DMS53 treated with DMSO at 0.1 percent for 48 hours (cell line): ENCODE data around the gene DEPDC1.
"Not testable (repeated sequence)": the region's sequence is repeated elsewhere in the genome, so short reads cannot be mapped to it uniquely, and the experiment has no call there.

Experiments
- DNase-seq: peaks from one replicate; lab custom pipeline; 2025; ENCODE audit not compliant: unreplicated experiment; lab: John Stamatoyannopoulos, UW

DEPDC1 gene

GRCh38 chr1:68476626-68477025, 20.3 kb downstream of the DEPDC1 start:
- not testable (repeated sequence) for DNase-seq

DNA sequence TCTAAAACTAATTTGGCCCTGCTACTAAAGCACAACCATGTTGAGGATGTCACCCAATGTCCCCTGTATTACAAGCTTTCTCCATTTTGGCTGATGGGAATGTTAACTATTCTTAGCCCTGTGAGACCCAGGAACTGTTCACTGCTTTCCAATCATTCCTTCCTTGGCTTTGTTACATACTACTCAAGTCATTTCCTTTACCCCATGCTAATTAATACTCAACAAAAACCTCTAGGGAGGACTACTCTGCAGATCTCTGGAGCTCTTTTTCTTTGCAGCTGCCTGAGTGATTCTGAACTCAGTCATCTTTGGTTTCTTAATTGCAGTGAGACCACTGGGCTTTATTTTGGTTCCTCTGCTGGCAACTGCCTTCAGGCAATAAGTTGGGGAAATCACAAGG, 23.8 kb downstream of the DEPDC1 start:
- no peak for DNase-seq

- DNase-seq, result peak; percentile 68
These were observed 26.4 kb downstream of the DEPDC1 start for GRCh38 chr1:68470388-68470970.

GRCh38 chr1:68464891-68465290, 32.0 kb downstream of the DEPDC1 start:
- DNase-seq, result no peak

DNA sequence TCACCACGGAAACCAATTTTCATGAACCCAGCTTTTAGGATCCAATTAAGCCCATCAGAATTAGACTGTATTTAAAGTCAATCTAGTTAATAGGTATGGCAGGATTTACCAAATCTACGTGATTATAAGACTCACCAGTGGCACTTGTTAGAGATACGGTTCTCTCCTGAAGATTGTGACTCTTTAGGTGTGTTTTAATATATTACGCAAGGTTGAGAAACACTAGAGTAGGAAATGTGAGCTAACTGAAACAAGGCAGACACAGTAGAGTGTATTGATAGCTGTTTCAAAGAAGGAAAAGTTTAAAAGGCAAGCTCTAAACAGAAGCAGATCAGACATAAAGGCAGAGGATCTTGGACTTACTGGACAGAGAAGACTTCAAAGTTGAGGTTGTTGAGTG, 35.9 kb downstream of the DEPDC1 start:
- DNase-seq, result no peak

GRCh38 chr1:68459796-68460195, 37.1 kb downstream of the DEPDC1 start:
- no peak for DNase-seq

DNA sequence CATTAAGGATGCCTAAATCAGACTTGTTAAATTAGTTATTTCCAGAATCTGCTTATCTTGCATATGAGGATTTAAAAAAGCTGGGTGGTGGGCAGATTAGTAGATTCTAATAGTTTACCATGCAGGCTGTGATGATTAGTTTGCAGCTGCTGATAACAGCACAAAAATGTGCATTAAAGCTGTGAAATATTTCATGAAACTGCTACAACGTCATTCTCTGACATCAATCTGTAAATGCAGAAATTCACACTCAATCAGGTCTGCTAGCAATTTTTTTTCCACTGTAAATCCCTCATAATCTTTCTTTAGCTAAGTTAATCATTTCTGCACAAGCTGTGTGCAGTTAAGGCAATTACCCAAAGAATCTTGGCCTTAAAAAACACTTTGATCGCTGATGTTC, 37.8 kb downstream of the DEPDC1 start:
- no peak for DNase-seq

GRCh38 chr1:68456202-68456601, 40.7 kb downstream of the DEPDC1 start:
- DNase-seq, result no peak

GRCh38 chr1:68454534-68454933, 42.3 kb downstream of the DEPDC1 start:
- no peak for DNase-seq

- DNase-seq, result no peak
These were observed 43.7 kb downstream of the DEPDC1 start for GRCh38 chr1:68453060-68453670.

DNA sequence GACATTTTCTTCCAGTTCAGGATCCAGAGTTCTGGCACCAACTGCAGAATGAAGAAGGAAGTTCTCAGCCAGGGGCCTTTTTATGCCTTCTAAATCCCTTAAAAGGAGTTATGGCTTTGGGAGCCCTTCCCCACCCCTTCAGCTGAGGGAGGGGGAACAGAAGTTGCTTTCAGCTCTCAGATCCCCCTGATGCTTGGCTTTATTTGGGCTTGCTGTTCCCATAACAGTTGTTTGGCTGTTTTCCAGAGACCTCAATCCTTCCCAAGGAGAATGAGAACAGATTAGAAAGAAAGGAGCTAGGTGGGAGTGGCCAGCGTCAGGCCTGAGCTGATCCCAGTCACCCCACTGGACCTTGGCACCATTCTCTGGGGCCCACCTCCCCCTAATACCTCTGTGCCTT, 47.0 kb downstream of the DEPDC1 start, which contains the start of gene RPE65:
TSS of gene RPE65 (minus strand) at position 54 of the 400 bp plus-strand sequence. CDS start at position 5, 49 bp downstream.
- DNase-seq, result no peak

GRCh38 chr1:68448365-68448764, 48.5 kb downstream of the DEPDC1 start:
- DNase-seq, result no peak

- DNase-seq, result no peak
These were observed 51.2 kb downstream of the DEPDC1 start for GRCh38 chr1:68445709-68446108.

DNA sequence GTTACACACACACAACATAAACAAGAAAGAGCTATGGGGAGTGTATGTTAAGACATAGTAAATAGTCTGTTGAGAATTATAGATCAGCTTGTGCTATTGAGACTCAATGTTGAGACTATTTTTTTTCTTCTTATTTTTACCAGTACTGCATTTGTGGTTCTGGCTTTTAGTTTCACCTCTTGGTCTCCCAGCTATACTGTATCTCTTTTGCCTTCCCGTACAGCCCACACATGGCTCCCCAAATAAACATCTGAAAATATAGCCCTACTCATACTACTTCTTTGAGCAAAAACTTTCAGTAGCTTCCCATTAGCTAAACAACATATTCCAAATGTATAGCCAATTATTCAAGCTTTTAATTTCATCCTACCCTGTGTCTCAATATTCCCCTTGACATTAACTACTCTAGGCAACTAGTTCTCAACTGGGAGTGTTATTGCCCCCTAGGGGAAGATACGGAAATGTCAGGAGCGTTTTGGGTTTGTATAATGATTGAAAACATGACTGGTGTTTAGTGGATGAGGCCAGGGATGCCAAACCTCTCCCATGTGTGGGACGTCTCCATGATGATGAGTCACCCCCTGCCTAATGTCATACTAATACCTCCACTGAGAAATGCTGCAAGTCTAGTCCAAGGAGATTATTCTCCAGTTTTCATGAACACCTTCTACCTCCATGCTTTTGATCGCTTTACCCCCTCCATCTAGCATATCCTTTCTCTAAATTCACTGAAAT, 53.9 kb downstream of the DEPDC1 start:
- peak; percentile 67 for DNase-seq

GRCh38 chr1:68442006-68442405, 54.9 kb downstream of the DEPDC1 start:
- no peak for DNase-seq

DNA sequence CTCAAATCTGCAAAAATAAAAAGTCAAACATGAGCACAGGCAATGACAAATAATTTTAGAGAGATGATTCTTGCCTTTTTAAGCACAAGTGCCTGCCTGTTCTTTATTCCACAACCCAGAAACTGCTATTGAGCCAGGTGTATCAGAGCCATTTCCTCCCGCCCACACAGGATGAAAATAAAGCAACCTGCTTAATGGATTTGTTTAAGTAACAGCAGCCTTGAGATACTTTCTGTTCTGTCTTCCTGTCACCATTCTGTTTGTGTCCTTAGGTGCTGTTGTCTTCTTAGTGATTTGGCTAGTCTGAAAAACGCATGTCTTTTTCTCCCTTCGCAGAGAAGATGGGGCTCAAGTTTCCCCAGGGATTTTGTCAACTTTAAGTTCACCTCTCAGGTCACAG, 58.6 kb downstream of the DEPDC1 start:
- no peak for DNase-seq

DNA sequence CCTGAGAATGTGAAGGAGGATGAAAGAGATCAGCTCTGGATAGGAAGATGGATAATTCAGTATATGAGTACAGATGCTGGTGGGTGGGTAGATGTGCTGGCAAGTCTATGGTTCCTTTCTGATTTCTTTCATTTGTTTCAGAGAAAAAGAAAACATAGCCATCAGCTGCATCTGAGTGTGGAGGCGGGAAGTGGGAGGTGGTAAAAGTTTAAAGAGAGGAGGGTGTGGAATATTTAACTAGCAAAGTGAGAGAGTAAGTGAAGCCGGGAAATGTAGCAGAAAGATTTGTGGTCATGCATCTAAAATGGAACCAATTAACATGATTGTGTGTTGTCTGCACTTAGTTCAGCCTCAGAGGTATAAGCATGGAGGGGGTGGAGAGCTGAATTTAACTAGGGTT, 63.5 kb downstream of the DEPDC1 start:
- DNase-seq, result no peak

DNA sequence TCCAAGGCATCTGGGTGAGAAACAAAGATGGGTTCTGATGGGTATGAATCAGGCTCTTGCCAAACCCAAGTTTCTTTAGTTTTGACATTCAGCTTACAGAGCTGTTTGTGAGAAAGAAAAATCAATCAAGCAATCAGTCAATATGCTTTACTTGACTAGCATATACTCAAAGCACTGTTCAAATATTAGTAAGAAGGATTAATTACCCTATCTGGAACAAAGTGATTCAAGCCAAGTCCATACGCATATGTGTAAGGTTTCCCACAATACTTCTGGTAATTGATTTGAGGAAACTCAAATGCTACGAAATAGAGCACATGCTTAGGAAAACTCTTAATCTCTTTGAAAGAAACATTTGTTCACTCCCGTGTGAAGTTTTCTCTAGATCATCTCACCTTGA, 65.8 kb downstream of the DEPDC1 start:
- DNase-seq, result no peak

DNA sequence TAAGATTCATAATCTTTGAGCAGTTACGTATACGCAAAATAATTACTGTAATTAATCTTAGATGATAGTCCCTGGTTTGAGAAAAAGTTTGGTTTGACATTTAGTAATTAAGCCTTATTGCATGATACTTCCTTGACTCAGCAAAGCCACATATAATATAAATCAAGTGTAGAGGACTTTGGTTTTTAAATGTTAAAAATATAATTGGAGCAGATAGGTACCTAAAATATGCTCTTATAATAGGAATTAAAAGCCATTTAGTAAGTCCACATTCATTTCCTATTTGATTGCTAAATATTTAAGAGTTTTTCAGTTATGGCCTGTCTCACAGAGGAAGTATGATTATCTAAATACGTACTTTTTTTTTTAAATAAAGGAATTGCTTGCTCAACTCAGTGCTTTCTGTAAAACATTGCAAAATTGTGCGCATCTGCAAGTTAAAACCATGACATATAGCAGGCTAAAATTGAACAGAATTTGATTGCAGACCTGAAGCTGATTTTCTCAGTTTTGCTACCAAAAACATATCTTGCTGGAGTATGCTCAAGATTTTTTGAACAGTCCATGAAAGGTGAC, 67.6 kb downstream of the DEPDC1 start:
- no peak for DNase-seq

GRCh38 chr1:68426594-68426993, 70.3 kb downstream of the DEPDC1 start:
- no peak for DNase-seq
